Nephron (organoid): ENCODE results near the gene STARD7.
"Not testable (repeated sequence)": the region's sequence is repeated elsewhere in the genome, so short reads cannot be mapped to it uniquely, and the experiment has no call there.

Source experiments
- H3K27ac Mint-ChIP-seq, 3 experiments: 2 replicates each; pipeline ENCODE4 v1.8.0; 2020; ENCODE audit warnings: mixed read lengths in 3 of 3, mild to moderate bottlenecking in 2 of 3, moderate library complexity in 1 of 3
- H3K27me3 Mint-ChIP-seq: 2 replicates; pipeline ENCODE4 v1.8.0; 2021; ENCODE audit warnings: low read depth, mild to moderate bottlenecking, moderate library complexity, mixed read lengths
- H3K36me3 Mint-ChIP-seq: 2 replicates; pipeline ENCODE4 v1.8.0; 2020; ENCODE audit warnings: low read depth, mixed read lengths
- H3K4me1 Mint-ChIP-seq: 2 replicates; pipeline ENCODE4 v1.8.0; 2020; ENCODE audit warnings: mixed read lengths
- H3K4me3 Mint-ChIP-seq, 3 experiments: 2 replicates each; pipeline ENCODE4 v1.8.0; 2020; ENCODE audit warnings: mild to moderate bottlenecking in 3 of 3, mixed read lengths in 3 of 3, moderate library complexity in 2 of 3
- H3K9me3 Mint-ChIP-seq: 2 replicates; pipeline ENCODE4 v1.8.0; 2020; ENCODE audit warnings: mixed read lengths
- TF ChIP-seq, protein P1 (sequence below), 3 experiments: fragments of 200-600 bp; sonication (generic); IDR thresholded peaks; one replicate each; pipeline ENCODE4 v1.5.0; 2021; ENCODE audit warnings: antibody characterized with exemption in 3 of 3; ENCODE audit not compliant: unreplicated experiment in 3 of 3

The STARD7 gene

DNA sequence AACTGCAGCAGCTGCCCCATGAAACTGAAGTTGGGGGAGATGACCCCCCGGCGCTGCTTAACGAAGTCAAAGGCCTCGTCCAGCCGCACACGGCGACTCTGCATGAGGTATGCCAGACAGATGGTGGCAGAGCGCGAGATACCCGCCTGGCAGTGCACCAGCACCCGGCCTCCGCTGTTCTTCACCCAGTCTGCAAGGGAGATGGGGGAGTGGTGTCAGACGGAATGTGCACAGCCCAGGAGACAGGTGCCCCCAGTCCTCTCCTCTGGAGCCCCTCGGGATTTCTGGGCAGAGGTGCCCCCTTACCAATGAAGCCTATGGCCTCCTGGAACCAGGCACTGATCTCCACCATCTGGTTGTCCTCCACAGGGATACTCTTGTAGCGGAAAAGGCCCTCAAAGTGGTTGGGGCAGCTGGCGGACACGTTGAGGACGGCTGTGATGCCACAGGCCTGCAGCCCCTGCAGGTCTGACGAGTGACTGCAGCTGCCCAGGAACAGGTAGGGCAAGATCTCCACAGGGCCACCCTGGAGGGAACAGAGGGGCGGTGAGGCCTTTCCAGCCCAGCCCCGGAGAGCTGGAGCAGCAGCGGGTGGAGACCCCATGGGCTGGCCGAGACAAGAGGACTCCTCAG, 64.7 kb downstream of the STARD7 start:
- peaks cover 35% of the 10 kb centered on the region for H3K4me1 Mint-ChIP-seq
- H3K4me3 Mint-ChIP-seq = peak overlapping the region; percentile 81 to 88 (median 85)
- H3K9me3 Mint-ChIP-seq = no peaks in the 10 kb centered on the region
- peak overlapping the region; percentile 40 to 73 (median 64) for H3K27ac Mint-ChIP-seq
- H3K36me3 Mint-ChIP-seq = no peaks in the 10 kb centered on the region
- peaks cover 8% of the 10 kb centered on the region for H3K27me3 Mint-ChIP-seq
- TF ChIP-seq, protein P1, sequence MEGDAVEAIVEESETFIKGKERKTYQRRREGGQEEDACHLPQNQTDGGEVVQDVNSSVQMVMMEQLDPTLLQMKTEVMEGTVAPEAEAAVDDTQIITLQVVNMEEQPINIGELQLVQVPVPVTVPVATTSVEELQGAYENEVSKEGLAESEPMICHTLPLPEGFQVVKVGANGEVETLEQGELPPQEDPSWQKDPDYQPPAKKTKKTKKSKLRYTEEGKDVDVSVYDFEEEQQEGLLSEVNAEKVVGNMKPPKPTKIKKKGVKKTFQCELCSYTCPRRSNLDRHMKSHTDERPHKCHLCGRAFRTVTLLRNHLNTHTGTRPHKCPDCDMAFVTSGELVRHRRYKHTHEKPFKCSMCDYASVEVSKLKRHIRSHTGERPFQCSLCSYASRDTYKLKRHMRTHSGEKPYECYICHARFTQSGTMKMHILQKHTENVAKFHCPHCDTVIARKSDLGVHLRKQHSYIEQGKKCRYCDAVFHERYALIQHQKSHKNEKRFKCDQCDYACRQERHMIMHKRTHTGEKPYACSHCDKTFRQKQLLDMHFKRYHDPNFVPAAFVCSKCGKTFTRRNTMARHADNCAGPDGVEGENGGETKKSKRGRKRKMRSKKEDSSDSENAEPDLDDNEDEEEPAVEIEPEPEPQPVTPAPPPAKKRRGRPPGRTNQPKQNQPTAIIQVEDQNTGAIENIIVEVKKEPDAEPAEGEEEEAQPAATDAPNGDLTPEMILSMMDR (IDR thresholded peaks at IDR 0.05; ENCODE audit: unreplicated experiment in 3 of 3) = peak; percentile 14 to 30 (median 21)

DNA sequence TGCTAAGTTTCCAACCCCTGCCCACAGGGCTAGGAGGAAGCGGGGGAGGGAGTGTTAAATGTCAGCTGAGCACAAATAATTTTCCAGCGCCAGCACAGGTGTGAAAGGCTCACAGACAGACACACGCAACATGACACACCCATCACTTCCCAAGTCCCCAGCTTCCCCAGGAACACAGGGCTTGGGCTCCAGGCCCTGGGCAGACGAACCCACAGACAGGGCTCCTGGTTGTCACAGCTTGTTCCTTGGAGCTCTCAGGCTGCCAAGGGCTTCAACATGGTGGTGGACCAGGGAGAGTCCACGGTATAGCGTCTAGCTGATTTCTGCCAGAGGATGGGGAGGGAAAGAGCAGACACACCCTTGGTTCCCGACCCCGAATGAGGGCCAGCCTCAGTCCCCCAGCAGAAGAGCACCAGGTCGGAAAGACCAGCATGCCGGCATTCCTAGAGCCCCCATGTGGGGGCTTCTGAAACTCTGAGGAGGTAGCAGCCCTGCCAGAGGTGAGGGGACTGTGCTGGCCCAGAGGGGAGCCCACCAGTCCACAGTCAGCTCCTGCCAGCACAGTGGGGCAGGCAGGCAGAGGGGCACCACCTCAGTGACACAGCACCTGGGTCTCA, 65.3 kb downstream of the STARD7 start:
- Mint-ChIP-seq H3K9me3 (no peaks in the 10 kb centered on the region), H3K4me3 (peak overlapping the region; percentile 81 to 88 (median 85)), H3K36me3 (no peaks in the 10 kb centered on the region), H3K27me3 (peaks cover 9% of the 10 kb centered on the region), H3K4me1 (peaks cover 30% of the 10 kb centered on the region), H3K27ac (peak overlapping the region in 1 of 3 experiments; percentile 31)
- TF ChIP-seq, protein P1 (IDR thresholded peaks at IDR 0.05; ENCODE audit: unreplicated experiment in 3 of 3) = no peak

DNA sequence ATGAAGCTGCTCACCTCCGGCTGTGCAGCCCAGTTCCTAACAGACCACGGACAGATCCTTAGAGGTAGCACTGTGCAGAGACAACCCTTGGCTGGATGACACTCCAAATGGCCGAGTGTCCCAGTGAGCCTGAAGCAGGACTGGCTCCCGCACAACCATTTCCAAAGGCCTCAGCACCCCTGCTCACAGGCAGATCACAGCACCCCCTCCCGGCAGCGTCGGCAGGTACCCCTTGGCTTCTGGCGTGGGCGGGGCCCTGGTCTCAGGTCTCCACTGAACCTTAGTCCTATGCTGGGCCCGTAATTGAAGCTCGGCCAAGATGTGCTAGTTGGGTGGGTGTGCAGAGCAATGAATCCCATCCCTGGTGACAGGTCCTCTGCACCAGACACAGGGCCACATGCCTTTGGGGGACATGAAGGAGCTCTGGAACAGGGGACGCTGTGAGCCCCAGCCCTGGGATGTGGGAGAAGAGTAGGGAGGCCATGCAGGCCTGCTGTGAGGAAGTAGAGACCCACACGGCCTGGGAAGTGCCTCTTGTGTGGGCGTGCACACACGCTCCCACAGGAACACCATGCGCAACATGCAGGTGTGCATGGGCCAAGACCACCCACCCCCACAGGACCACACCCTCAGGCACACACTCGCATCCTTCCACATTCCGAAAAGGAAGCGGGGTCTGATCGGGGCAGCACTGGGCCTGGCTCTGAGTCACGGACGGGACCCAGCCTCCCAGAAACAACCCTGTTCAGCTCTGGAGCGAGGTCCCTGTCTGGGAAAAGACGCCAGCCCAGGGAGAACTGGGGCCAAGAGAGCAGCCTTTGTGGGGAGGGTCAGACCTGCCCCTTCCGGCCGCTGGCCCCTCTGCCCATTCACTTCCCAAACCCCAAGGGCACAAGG, 66.2 kb downstream of the STARD7 start:
- peak overlapping the region in 1 of 3 experiments; percentile 67 for H3K27ac Mint-ChIP-seq
- TF ChIP-seq, protein P1 (IDR thresholded peaks at IDR 0.05; ENCODE audit: unreplicated experiment in 3 of 3) = no peak

DNA sequence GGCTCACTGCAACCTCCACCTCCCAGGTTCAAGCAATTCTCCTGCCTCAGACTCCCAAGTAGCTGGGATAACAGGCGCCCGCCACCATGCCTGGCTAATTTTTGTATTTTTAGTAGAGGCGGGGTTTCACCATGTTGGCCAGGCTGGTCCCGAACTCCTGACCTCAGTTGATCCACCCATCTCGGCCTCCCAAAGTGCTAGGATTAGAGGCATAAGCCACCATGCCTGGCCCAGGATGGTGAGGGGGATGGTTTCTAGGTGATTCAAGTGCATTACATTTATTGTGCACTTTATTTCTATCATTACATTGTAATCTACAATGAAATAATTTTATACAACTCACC, 67.0 kb downstream of the STARD7 start:
- H3K9me3 Mint-ChIP-seq = not testable (repeated sequence)

More for the DNA sequence above, 66.2 kb downstream of the STARD7 start:
- Mint-ChIP-seq H3K4me3 (peak overlapping the region; percentile 13 to 80 (median 51)), H3K27me3 (peaks cover 11% of the 10 kb centered on the region), H3K9me3 (no peaks in the 10 kb centered on the region), H3K36me3 (no peaks in the 10 kb centered on the region), H3K4me1 (peaks cover 21% of the 10 kb centered on the region)

DNA sequence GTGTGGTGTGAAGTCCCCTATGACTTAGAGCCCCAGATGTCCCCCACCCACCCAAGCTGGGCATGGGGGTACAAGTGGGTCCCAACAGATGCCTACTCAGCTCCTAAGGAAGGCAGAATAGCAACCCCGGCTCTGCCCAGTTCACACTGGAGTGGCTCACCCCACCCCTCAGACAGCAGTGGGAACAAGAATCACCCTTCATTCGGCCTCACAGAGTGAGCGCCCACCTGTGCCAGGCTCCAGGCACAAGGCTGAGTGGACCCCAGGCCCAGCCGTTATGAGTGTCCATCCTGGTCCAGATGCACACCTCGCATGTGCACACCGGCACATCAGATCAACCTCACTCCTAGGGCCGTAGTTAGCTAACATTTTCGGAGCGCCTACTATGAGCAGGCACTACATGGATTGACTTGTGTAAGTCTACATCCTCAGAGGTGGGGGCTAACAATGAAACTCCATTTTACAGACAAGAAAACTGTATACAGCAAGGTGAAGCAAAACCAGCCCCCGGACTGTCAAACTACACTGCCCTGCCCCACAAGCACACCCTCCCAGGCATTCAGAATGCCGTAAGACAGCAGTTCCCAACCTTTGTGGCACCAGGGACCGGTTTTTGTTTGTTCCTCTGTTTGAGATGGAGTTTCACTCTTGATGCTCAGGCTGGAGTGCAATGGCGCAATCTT, 67.5 kb downstream of the STARD7 start:
- TF ChIP-seq, protein P1 (IDR thresholded peaks at IDR 0.05; ENCODE audit: unreplicated experiment in 3 of 3) = no peak
- H3K4me1 Mint-ChIP-seq = peaks cover 12% of the 10 kb centered on the region
- no peak overlapping the region for H3K27ac Mint-ChIP-seq
- no peak overlapping the region for H3K4me3 Mint-ChIP-seq
- no peaks in the 10 kb centered on the region for H3K36me3 Mint-ChIP-seq
- no peaks in the 10 kb centered on the region for H3K9me3 Mint-ChIP-seq
- peaks cover 14% of the 10 kb centered on the region for H3K27me3 Mint-ChIP-seq

More for the DNA sequence above, 67.0 kb downstream of the STARD7 start:
- H3K27me3 Mint-ChIP-seq = peaks cover 11% of the 10 kb centered on the region
- peaks cover 13% of the 10 kb centered on the region for H3K4me1 Mint-ChIP-seq
- peak overlapping the region in 2 of 3 experiments; percentile 51 to 69 for H3K4me3 Mint-ChIP-seq
- H3K27ac Mint-ChIP-seq = peak overlapping the region in 1 of 3 experiments; percentile 67
- not testable (repeated sequence) for H3K36me3 Mint-ChIP-seq
